Stimulated activated CD8-positive, alpha-beta memory T cell treated with anti-CD3 and anti-CD28 coated beads, Interleukin-12 subunit alpha, Interleukin-12 subunit beta, amount 100 ng/mL, for 1 hour (primary cell): ENCODE measurements around the gene CCNC.
"Not testable (repeated sequence)": the region's sequence is repeated elsewhere in the genome, so short reads cannot be mapped to it uniquely, and the experiment has no call there.

Source experiments
- DNase-seq: peaks from one replicate; pipeline ENCODE4 v3.0.0-alpha.2; 2020; ENCODE audit warnings: low read depth

CCNC gene

GRCh38 chr6:99602520-99603420 lies 34.3 kb upstream of the CCNC start:
- DNase-seq = no peak

DNA sequence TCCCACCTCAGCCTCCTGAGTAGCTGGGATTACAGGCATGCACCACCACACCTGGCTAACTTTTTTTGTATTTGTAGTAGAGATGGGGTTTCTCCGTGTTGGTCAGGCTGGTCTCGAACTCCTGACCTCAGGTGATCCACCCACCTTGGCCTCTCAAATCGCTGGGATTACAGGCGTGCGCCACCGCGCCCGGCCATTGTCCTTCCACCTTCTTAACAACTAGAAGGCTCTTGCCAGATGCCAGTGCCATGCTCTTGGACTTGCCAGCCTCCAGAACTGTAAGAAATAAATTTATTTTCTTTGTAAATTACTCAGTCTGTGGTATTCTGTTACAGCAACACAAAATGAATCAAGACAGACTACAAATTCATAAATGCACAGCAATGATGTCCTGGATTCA lies 26.2 kb upstream of the CCNC start:
- DNase-seq = not testable (repeated sequence)

DNA sequence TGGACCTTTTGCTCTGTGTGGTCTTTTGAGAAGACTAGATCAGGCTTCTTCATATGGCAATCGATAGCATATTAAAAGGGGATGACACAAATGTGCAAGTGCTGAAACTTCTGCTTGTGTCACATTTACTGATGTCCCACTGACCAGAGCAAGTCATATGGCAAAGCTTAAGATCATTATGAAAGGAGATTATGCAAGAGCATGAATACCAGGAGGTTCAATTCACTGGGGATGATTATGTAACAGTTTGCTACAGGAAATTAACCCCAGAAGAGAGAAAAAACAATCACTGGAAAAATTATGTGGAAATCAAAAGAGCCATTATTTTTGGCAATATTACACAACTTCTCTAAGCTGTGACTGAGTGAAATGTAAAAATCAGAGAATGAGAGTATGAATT lies 24.4 kb upstream of the CCNC start:
- no peak for DNase-seq

GRCh38 chr6:99591673-99592364 lies 23.4 kb upstream of the CCNC start:
- no peak for DNase-seq

DNA sequence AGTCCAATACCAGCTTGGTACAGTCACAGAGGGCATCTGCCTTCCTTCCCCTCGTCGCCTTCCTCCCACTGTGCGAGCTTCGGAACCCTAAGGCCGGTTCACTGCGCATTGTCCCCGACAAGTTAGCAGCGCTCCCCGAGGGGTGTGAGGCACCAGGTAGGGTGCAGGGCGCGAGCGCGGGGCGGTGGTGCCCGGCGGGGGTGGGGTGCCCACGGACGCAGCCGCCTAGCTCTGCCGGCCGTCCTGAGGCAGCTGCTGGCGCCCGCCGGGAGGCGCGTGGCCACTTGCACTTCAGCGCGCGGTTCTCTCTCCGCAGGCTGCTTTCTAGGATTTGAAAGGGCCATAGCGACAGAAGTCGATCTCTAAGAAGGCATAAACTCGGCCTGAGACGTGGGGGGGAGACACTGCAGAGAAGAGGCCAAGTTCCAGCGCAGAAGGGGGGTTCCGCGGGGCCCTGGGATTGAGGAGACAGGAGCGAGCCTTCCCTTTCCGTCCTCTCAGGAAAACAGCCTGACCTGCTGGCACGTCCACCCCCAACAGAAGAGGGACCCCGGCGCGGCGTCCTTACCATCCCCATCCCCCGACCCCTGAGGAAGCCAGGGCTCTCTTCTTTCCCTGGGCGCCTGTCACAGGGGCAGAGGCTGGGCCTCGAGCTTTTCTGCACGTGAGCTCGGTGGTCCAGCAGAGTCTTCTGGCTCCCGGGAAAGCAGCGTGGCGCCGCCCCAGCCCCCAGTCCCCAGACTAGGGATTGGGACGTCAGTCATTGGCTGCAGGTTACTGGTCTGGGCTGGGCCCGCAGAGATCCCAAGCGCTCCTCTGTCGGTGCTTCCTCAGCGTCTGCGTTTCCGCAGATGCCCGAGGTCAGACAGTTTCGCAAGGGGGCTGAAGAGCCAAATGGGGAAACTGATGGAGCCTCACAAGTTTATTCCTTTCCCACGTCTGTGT lies 22.5 kb upstream of the CCNC start:
- DNase-seq = no peak

DNA sequence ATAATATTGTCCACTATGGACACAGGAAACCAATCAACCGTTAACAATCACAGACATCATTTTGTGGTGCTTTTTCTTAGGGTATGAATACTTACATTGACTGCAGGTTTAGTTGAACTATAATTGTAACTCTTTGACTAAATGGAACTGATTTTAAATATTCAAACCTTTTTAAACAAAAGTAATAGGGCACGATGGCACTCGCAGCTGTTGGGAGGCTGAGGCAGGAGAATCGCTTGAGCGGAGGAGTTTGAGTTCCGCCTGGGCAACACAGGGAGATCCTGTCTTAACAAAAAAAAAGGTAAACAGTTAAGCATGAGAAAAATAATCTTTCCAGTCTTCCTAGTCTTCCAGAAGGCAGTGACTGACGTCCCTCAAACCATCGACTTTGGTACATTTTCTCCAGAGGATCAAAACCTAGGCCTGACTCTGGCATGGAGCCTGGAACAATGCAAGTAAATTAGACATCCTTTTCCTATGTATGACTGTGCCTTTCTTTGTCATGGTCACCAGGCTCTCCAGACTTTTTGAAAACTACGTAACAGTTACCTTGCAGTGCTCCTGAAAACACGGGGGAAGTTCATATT lies 21.5 kb upstream of the CCNC start:
- DNase-seq = no peak

DNA sequence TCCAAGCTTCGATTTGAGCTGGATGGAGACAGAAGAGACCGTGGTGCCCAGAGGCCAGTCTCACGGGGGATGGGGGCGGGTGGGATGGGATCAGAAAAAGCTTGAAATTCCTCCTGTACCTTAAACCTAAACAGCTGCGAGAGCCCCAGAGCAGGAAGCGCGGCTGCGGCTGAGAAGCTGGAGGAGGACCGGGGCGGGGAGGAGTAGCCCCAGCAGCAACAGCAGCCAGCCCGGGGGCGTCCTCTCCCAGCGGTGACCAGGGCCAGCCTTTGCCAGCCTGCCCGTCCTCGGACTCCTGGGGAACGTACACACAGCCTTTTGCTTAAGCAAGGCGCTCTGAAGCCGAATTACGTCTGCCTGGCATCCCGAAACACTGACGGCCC lies 20.8 kb upstream of the CCNC start:
- DNase-seq = no peak

GRCh38 chr6:99588618-99589289 lies 20.3 kb upstream of the CCNC start:
- peak; percentile 41 for DNase-seq

DNA sequence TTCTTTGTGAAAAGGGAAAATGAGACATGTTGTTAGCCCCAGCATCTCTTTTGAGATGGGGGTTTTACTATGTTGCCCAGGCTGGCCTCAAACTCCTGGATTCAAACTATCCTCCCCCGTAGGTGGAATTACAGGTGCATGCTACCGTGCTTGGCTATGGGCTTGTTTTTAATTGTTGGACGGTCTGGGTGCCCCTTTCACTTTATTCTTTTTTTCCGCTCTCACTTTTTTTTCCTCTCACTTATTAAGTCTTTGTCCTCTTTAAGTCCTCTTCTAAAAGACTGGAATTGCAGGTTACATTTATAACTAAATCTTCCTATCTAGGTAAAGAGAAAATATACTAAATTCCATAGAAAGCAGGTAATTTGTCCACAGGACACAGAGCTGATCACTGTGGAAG lies 19.3 kb upstream of the CCNC start:
- DNase-seq = no peak

DNA sequence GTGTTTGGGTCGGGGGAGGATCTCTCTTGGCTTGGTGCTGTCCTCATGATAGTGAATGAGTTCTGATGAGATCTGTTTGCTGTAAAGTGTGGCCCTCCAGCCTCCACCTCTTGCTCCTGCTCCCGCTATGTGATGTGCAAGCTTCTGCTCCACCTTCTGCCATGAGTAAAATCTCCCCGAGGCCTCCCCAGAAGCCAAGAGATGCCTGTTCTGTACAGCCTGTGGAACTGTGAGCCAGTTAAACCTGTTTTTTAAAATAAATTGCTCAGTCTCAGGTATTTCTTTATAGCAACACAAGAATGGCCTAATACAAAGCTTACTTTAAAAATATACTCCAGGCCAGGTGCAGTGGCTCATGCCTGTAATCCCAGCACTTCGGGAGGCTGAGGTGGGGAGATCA lies 11.3 kb upstream of the CCNC start:
- no peak for DNase-seq

GRCh38 chr6:99575544-99576227 lies 7.2 kb upstream of the CCNC start:
- no peak for DNase-seq

GRCh38 chr6:99573980-99574617 lies 5.6 kb upstream of the CCNC start:
- no peak for DNase-seq

DNA sequence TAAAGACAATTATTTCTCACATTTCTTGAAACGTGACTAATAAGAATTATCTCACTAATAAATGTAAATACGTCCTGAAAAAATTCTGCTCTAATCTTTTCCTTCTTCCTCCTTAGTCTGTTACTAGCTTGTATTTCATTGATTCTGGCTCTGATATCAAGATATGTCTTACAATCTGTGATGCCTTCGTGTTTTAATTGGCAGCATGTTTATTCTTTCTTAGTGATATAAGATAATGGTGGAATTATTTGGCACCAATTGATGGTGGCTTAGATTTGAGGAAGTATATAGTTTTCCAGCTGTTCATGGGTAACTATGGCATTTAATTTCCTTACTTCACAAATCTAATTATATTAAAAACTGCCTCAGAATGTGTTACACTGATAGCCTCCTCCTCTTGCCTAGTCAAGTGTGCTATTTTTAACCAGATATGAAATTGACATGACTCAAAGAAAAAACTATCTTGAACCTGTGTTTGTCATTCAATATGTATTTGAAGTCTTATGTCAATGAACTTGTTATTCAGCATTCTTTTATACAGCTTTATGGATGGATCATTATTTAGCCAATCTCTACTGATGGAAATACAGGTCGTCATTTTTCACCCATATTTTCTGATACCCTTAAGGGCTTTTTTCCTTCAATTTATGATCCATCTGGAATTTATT lies 5.3 kb downstream of the CCNC start:
- no peak for DNase-seq

DNA sequence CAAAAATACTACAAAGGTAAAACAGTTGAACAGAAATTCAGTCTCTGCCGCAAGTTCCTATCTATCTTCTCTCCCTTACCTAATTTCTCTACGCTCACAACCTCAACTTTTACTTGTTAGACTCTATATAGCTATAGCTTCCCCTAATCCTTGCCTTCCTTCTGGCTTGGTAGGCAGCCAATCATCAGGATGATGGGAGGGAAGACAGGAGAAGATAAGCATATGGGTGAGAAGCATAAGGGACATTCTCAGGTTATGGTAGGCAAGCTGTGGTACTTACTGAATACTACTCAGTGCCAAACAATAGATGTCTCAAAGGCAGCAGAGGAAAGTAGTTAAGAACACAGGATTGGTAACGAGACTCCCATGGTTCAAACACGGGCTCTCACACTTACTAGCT lies 7.8 kb downstream of the CCNC start:
- no peak for DNase-seq

GRCh38 chr6:99559057-99559456 lies 9.4 kb downstream of the CCNC start:
- no peak for DNase-seq

GRCh38 chr6:99553888-99554287 lies 14.6 kb downstream of the CCNC start:
- no peak for DNase-seq

GRCh38 chr6:99550046-99550748 lies 18.3 kb downstream of the CCNC start:
- DNase-seq = no peak

DNA sequence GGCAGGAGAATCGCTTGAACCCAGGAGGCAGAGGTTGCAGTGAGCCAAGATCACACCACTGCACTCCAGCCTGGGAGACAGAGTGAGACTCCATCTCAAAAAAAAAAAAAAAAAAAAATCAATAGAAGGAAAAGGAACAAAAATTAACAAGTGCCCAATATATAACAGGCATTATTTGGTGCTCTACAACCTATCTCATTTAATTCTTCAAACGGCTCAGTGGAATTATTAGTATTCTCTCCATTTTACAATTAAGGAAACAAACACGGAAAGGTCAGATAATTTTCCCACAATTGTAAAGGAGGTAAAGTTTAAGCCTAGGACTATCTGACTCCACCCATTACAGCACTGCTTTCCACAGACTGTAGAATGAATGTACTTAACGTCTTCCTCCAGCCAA lies 19.8 kb downstream of the CCNC start:
- no peak for DNase-seq

DNA sequence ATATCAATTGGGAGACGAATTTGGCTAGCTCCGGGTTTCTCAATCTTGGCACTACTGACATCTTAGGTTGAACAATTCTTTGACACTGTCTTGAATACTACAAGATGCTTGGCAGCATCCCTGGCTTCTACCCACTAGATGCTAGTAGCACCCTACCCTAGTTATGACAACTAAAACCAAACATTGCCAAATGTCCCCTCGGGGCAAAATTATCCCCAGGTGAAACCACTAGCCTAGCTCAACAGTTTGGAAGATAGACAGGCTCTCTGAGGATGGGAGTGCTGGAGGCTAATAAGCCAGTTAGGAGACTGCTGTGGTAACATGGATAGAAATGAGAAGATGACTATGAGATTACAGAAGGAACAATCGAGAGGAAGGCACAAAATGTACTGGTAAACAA lies 20.9 kb downstream of the CCNC start:
- DNase-seq = no peak
